H1 (cell line): ENCODE measurements around the gene FADS2.

Experiments
- ATF2 ChIP-seq: IDR thresholded peaks from 2 replicates; pipeline ENCODE4 v1.6.1; 2012; ENCODE audit warnings: low read length, inconsistent platforms
- CEBPB ChIP-seq: IDR thresholded peaks from 2 replicates; pipeline ENCODE4 v1.6.1; 2012; ENCODE audit warnings: low read depth, low read length
- EP300 ChIP-seq, 2 experiments: IDR thresholded peaks; 1 replicate in 1 of 2; 2 replicates in 1 of 2; pipeline ENCODE4 v1.6.1; 2011 to 2012; ENCODE audit warnings: low read depth in 2 of 2, low read length in 2 of 2, mild to moderate bottlenecking in 2 of 2, borderline replicate concordance in 1 of 2, inconsistent platforms in 1 of 2, moderate library complexity in 1 of 2
- EZH2 ChIP-seq: fragments of 200-600 bp; sonication (generic); IDR thresholded peaks from 2 replicates; pipeline ENCODE4 v1.7.1; 2012; ENCODE audit warnings: low read depth, mild to moderate bottlenecking, moderate library complexity, low read length, inconsistent platforms; ENCODE audit not compliant: severe bottlenecking
- GABPA ChIP-seq: IDR thresholded peaks from 2 replicates; pipeline ENCODE4 v1.6.1; 2011; ENCODE audit warnings: mild to moderate bottlenecking, low read length, moderate library complexity, borderline replicate concordance; ENCODE audit not compliant: insufficient read depth
- POLR2A ChIP-seq, 2 experiments: IDR thresholded peaks; 1 replicate in 1 of 2; 2 replicates in 1 of 2; pipeline ENCODE4 v1.6.1; 2011; ENCODE audit warnings: low read depth in 2 of 2, low read length in 2 of 2, mild to moderate bottlenecking in 2 of 2; ENCODE audit errors: control extremely low read depth in 1 of 2
- TF ChIP-seq, protein P1 (sequence below), 3 experiments: IDR thresholded peaks; 1 replicate in 2 of 3; 2 replicates in 1 of 3; pipeline versions ENCODE4 v1.5.1 to v1.6.1; 2011; ENCODE audit warnings: low read length in 3 of 3, mild to moderate bottlenecking in 3 of 3, inconsistent platforms in 2 of 3, low read depth in 1 of 3, moderate library complexity in 1 of 3; ENCODE audit not compliant: insufficient read depth in 1 of 3; ENCODE audit errors: control extremely low read depth in 1 of 3
- TF ChIP-seq, protein P2 (sequence below): IDR thresholded peaks from 2 replicates; pipeline ENCODE4 v1.6.1; 2012; ENCODE audit warnings: inconsistent platforms

GRCh38 chr11:61780581-61781162, 47.4 kb upstream of the FADS2 start:
- no peak for TF ChIP-seq POLR2A (IDR thresholded peaks at IDR 0.05; ENCODE audit: control extremely low read depth in 1 of 2, low read depth in 2 of 2, low read length in 2 of 2)
- TF ChIP-seq GABPA: no peak
- TF ChIP-seq, protein P1, sequence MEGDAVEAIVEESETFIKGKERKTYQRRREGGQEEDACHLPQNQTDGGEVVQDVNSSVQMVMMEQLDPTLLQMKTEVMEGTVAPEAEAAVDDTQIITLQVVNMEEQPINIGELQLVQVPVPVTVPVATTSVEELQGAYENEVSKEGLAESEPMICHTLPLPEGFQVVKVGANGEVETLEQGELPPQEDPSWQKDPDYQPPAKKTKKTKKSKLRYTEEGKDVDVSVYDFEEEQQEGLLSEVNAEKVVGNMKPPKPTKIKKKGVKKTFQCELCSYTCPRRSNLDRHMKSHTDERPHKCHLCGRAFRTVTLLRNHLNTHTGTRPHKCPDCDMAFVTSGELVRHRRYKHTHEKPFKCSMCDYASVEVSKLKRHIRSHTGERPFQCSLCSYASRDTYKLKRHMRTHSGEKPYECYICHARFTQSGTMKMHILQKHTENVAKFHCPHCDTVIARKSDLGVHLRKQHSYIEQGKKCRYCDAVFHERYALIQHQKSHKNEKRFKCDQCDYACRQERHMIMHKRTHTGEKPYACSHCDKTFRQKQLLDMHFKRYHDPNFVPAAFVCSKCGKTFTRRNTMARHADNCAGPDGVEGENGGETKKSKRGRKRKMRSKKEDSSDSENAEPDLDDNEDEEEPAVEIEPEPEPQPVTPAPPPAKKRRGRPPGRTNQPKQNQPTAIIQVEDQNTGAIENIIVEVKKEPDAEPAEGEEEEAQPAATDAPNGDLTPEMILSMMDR (IDR thresholded peaks at IDR 0.05; ENCODE audit: control extremely low read depth in 1 of 3, insufficient read depth in 1 of 3, low read depth in 1 of 3, low read length in 3 of 3): no peak
- TF ChIP-seq ATF2: no peak
- TF ChIP-seq CEBPB: no peak
- TF ChIP-seq EP300 (IDR thresholded peaks at IDR 0.05; ENCODE audit: borderline replicate concordance in 1 of 2, low read depth in 2 of 2, low read length in 2 of 2): no peak
- TF ChIP-seq, protein P2, sequence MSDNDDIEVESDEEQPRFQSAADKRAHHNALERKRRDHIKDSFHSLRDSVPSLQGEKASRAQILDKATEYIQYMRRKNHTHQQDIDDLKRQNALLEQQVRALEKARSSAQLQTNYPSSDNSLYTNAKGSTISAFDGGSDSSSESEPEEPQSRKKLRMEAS: no peak
- TF ChIP-seq EZH2: no peak
